ENCODE measurements around the gene KDELR1. TPM values are rescaled to one million over a fixed set of nuclear protein-coding genes. Genes with fewer than 3 reads are reported as not detected.

KDELR1 gene
- total RNA-seq, 1 donor from 2014 or later: 27.9 TPM

DNA sequence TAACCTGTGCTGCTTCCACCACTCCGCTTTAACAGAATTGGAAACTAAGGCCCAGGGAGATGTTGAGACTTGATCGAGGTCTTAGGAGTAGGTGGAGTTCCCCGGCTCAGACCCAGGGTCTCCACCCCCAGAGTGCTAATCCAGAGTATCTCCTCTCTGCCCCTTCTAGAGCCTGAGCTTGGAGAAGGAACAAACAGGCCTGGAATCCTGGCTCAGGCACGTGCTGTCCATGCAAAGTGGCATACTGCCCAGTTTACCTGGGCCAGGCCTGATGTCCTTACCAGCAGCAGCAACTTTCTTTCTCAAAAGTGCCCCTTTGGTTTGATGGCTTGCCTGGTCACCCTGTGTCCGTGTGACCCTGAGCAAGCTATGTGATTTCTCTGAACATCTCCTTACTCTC lies 23.5 kb downstream of the KDELR1 start:
- DNase-seq (ENCODE audit: low read depth) (no peak), FAIRE-seq (no peak)
- Histone ChIP-seq H3K36me3 (ENCODE audit: control insufficient read depth, insufficient read depth, low read length) (no peaks in the 10 kb centered on the region), H3K27me3 (ENCODE audit: control insufficient read depth, insufficient read depth, low read length) (no peaks in the 10 kb centered on the region), H3K4me3 (ENCODE audit: low read depth, low read length) (no peak overlapping the region)
- TF ChIP-seq, protein P1, sequence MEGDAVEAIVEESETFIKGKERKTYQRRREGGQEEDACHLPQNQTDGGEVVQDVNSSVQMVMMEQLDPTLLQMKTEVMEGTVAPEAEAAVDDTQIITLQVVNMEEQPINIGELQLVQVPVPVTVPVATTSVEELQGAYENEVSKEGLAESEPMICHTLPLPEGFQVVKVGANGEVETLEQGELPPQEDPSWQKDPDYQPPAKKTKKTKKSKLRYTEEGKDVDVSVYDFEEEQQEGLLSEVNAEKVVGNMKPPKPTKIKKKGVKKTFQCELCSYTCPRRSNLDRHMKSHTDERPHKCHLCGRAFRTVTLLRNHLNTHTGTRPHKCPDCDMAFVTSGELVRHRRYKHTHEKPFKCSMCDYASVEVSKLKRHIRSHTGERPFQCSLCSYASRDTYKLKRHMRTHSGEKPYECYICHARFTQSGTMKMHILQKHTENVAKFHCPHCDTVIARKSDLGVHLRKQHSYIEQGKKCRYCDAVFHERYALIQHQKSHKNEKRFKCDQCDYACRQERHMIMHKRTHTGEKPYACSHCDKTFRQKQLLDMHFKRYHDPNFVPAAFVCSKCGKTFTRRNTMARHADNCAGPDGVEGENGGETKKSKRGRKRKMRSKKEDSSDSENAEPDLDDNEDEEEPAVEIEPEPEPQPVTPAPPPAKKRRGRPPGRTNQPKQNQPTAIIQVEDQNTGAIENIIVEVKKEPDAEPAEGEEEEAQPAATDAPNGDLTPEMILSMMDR (IDR thresholded peaks at IDR 0.05; ENCODE audit: insufficient read depth, low read length, severe bottlenecking): no peak

DNA sequence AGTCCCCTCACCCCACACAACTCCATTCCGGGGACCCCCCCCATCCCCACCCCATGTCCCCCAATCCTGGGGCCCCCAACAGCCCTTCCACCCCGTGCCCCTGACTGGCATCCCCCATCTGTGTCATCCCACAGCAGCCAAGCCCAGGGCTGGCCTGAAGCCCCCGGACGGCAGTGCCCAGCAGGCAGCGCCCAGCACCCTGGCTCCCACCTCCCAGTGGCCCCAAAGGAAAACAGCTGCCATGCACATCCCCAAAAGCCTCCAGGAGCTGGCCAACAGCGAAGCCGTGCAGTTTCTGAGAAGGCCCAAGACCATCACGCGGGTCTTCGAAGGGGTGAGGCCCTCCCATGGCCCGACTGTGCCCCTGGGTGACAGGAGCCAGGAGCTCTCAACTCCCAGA lies 25.7 kb downstream of the KDELR1 start:
- Histone ChIP-seq H3K36me3 (ENCODE audit: control insufficient read depth, insufficient read depth, low read length) (no peaks in the 10 kb centered on the region), H3K4me3 (ENCODE audit: low read depth, low read length) (no peak overlapping the region), H3K27me3 (ENCODE audit: control insufficient read depth, insufficient read depth, low read length) (no peaks in the 10 kb centered on the region)
- TF ChIP-seq, protein P1 (IDR thresholded peaks at IDR 0.05; ENCODE audit: insufficient read depth, low read length, severe bottlenecking): no peak
- FAIRE-seq (no peak), DNase-seq (ENCODE audit: low read depth) (no peak)

DNA sequence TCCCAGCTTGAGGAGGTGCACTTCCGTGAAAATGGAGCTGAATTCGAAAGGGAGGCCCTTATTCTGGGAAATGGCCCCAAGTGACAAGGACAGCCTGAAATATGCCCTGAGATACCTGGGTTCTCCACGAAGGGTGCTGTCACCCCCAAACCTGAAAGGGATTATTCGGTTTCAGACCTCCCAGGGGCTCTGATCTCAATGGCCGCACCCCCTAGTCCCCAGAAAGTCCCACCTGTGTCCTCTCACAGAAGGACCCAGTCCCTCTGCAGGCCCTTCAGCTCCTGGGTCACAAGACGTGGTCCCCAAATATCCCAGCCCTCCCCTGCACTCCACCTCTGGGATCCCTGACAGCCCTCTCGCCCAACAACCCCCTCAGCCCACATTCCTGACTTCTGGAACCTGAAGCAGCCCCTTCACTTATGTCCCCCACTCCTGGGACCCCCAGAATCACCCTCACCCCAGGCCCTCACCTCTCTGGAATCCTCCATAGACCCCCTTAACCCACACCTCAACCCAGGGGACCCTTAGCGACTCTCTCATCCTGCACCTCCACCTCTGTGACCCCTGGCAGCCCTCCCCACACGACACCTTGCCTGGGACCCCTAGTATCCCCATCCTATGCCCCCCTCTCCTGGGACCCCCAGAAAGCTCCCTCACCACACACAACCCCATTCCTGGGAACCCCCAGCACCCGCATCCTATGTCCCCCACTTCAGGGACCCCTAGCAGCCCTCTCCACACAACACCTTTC lies 26.6 kb downstream of the KDELR1 start:
- DNase-seq (ENCODE audit: low read depth) (no peak), FAIRE-seq (no peak)

DNA sequence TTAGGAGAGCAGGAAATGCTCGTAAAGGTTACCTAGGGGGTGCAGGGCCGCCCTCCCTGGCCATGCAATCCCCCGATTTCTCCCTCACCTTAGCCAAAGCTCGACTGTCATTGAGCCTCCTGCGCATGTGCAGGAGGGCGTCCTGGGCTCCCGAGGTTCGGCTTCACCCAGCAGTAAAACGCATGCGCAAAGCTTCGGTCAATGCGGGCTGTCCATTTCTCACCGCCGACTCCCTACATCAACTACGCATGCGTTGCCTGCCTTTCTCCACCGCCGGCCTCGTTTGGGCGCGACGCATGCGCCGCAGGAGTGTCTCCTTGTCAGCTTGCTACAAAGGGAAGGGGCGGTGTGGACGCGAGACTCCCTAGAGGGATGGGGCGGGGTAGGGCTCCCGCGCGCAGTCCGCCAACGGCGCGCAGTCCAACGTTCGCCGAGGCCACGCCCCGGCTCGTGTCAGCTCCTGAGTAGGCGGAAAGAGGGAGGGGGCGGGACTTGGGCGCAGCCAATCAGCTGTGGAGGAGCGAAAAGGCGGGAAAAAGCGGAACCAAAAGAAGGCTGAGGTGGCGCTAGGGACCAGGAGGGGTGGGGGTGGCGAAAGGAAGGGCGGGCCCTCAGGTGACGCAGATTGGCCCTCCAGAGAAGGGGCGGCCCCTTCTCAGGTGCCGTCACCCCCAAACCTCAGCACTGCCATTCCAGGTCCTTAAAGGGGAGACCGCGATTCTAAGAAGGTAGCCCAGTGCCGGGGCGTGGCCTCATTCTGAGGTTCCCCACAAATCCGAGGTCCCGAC lies 27.3 kb downstream of the KDELR1 start, which contains the start of the genes SYNGR4 and TMEM143:
Gene SYNGR4, plus strand, starts transcription at position 558 of the 788 bp plus-strand sequence. CDS start 1,476 bp downstream, outside the sequence.
Gene TMEM143, minus strand, starts transcription at position 131 of the 788 bp plus-strand sequence. Its CDS starts 20 bp downstream, at position 111.
- peak; percentile 98 for DNase-seq (ENCODE audit: low read depth)
- H3K4me3 ChIP-seq (ENCODE audit: low read depth, low read length): peak within 1 kb of the TSS; percentile 51
- no peaks in the 10 kb centered on the region for H3K27me3 ChIP-seq (ENCODE audit: control insufficient read depth, insufficient read depth, low read length)
- H3K36me3 ChIP-seq (ENCODE audit: control insufficient read depth, insufficient read depth, low read length): no peaks in the 10 kb centered on the region
- FAIRE-seq: peak; percentile 91
- TF ChIP-seq, protein P1 (IDR thresholded peaks at IDR 0.05; ENCODE audit: insufficient read depth, low read length, severe bottlenecking): no peak

More for the DNA sequence above, 26.6 kb downstream of the KDELR1 start:
- TF ChIP-seq, protein P1 (IDR thresholded peaks at IDR 0.05; ENCODE audit: insufficient read depth, low read length, severe bottlenecking): no peak
- no peaks in the 10 kb centered on the region for H3K36me3 ChIP-seq (ENCODE audit: control insufficient read depth, insufficient read depth, low read length)
- peak overlapping the region; percentile 51 for H3K4me3 ChIP-seq (ENCODE audit: low read depth, low read length)
- no peaks in the 10 kb centered on the region for H3K27me3 ChIP-seq (ENCODE audit: control insufficient read depth, insufficient read depth, low read length)

DNA sequence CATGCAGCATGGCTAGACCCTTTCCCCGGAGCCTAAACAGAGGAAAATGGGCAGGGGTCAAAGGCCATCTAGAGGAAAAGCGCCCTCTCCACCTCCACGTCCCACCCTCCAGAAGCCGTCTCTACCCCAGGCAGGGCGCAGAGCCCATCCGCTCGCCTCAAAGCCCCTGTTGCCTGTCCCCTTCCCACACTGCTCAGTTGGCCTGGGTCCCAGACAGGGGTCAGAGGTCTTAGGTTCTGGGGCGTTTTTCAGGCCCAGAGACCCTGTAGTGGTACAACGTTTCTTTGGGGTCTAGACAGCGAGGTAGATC lies 27.9 kb downstream of the KDELR1 start:
- TF ChIP-seq, protein P1 (IDR thresholded peaks at IDR 0.05; ENCODE audit: insufficient read depth, low read length, severe bottlenecking): no peak
- no peak for DNase-seq (ENCODE audit: low read depth)
- Histone ChIP-seq H3K4me3 (ENCODE audit: low read depth, low read length) (peak overlapping the region; percentile 51), H3K36me3 (ENCODE audit: control insufficient read depth, insufficient read depth, low read length) (no peaks in the 10 kb centered on the region), H3K27me3 (ENCODE audit: control insufficient read depth, insufficient read depth, low read length) (no peaks in the 10 kb centered on the region)
- FAIRE-seq: no peak
